Neural cell (in vitro differentiated cells): ENCODE data around the gene LRIG1. TPM values are rescaled to one million over a fixed set of nuclear protein-coding genes. Genes with fewer than 3 reads are reported as not detected.

ENCODE experiments used
- H2AFZ ChIP-seq: fragments of 200-600, 300-800 bp; sonication (generic), shearing (Covaris generic); 2 replicates; pipeline ENCODE4 v1.6.0; 2014; ENCODE audit warnings: low read depth, mild to moderate bottlenecking, antibody characterized with exemption, low read length, moderate library complexity
- H3F3A ChIP-seq: fragments of 200-600 bp; shearing (Covaris generic); 2 replicates; pipeline ENCODE4 v1.6.1; 2016; ENCODE audit warnings: mild to moderate bottlenecking, moderate library complexity, mixed read lengths, antibody characterized with exemption, low read length; ENCODE audit not compliant: insufficient read depth, poor library complexity, severe bottlenecking
- H3K27ac ChIP-seq: fragments of 200-600, 300-800 bp; sonication (generic), shearing (Covaris generic); 2 replicates; pipeline ENCODE4 v1.5.1; 2014; ENCODE audit warnings: mild to moderate bottlenecking, low read length, moderate library complexity
- H3K27me3 ChIP-seq: fragments of 300-800, 200-600 bp; sonication (generic), shearing (Covaris generic); 2 replicates; pipeline ENCODE4 v1.6.0; 2014; ENCODE audit warnings: mild to moderate bottlenecking, low read depth, low read length, moderate library complexity; ENCODE audit not compliant: insufficient read depth
- H3K36me3 ChIP-seq: fragments of 300-800, 200-600 bp; sonication (generic), shearing (Covaris generic); 2 replicates; pipeline ENCODE4 v1.5.1; 2014; ENCODE audit warnings: mild to moderate bottlenecking, antibody characterized with exemption, low read length, moderate library complexity; ENCODE audit not compliant: insufficient read depth
- H3K4me2 ChIP-seq: fragments of 300-800, 200-600 bp; sonication (generic), shearing (Covaris generic); 2 replicates; pipeline ENCODE4 v1.6.0; 2014; ENCODE audit warnings: mild to moderate bottlenecking, low read length
- H3K4me3 ChIP-seq: fragments of 300-800, 200-600 bp; sonication (generic), shearing (Covaris generic); 2 replicates; pipeline ENCODE4 v1.5.1; 2014; ENCODE audit warnings: mild to moderate bottlenecking, low read length, moderate library complexity
- H3K79me2 ChIP-seq: fragments of 200-600 bp; shearing (Covaris generic); replicated peaks from 2 replicates; pipeline ENCODE4 v1.6.0; 2014; ENCODE audit warnings: mild to moderate bottlenecking, low read length, moderate library complexity; ENCODE audit not compliant: insufficient read depth
- H3K9ac ChIP-seq: fragments of 300-800, 200-600 bp; sonication (generic), shearing (Covaris generic); 2 replicates; pipeline ENCODE4 v1.6.1; 2016; ENCODE audit warnings: mild to moderate bottlenecking, low read length, mixed read lengths
- H3K9me2 ChIP-seq: fragments of 200-600 bp; shearing (Covaris generic); 2 replicates; pipeline ENCODE4 v1.6.1; 2016; ENCODE audit warnings: mild to moderate bottlenecking, low read length, mixed read lengths; ENCODE audit not compliant: insufficient read depth
- H3K9me3 ChIP-seq: fragments of 200-600, 300-800 bp; sonication (generic), shearing (Covaris generic); 2 replicates; pipeline ENCODE4 v1.6.1; 2016; ENCODE audit warnings: mild to moderate bottlenecking, mixed run types, low read length, moderate library complexity, mixed read lengths
- H4K20me1 ChIP-seq: fragments of 200-600 bp; shearing (Covaris generic); 2 replicates; pipeline ENCODE4 v1.6.1; 2016; ENCODE audit warnings: mild to moderate bottlenecking, mixed run types; ENCODE audit not compliant: insufficient read depth
- CTCF ChIP-seq: fragments of 450-650 bp; IDR thresholded peaks from 2 replicates; pipeline ENCODE4 v1.5.1; 2014; ENCODE audit warnings: antibody characterized with exemption, mild to moderate bottlenecking, moderate library complexity; ENCODE audit not compliant: poor library complexity, severe bottlenecking
- EP300 ChIP-seq: fragments of 450-650 bp; conservative IDR thresholded peaks from 2 replicates; pipeline ENCODE4 v1.6.1; 2014; ENCODE audit warnings: antibody characterized with exemption, mild to moderate bottlenecking, moderate library complexity; ENCODE audit not compliant: poor library complexity, severe bottlenecking
- EZH2 ChIP-seq: fragments of 200-600, 300-800 bp; shearing (Covaris generic), sonication (generic); IDR thresholded peaks from 2 replicates; pipeline ENCODE4 v1.6.1; 2014; ENCODE audit warnings: antibody characterized with exemption, low read length, borderline replicate concordance, mild to moderate bottlenecking; ENCODE audit not compliant: insufficient read depth, poor library complexity, severe bottlenecking
- MXI1 ChIP-seq: fragments of 450-650 bp; conservative IDR thresholded peaks from 2 replicates; pipeline ENCODE4 v1.6.1; 2014; ENCODE audit warnings: antibody characterized with exemption, mild to moderate bottlenecking; ENCODE audit not compliant: poor library complexity, severe bottlenecking
- POLR2AphosphoS5 ChIP-seq: IDR thresholded peaks from 2 replicates; pipeline ENCODE4 v1.6.1; 2012
- RAD21 ChIP-seq: fragments of 450-650 bp; conservative IDR thresholded peaks from 2 replicates; pipeline ENCODE4 v1.6.1; 2014; ENCODE audit warnings: antibody characterized with exemption, mild to moderate bottlenecking, moderate library complexity
- REST ChIP-seq: IDR thresholded peaks from 2 replicates; pipeline ENCODE4 v1.6.1; 2012; ENCODE audit warnings: borderline replicate concordance
- SMC3 ChIP-seq: fragments of 450-650 bp; conservative IDR thresholded peaks from 2 replicates; pipeline ENCODE4 v1.6.1; 2014; ENCODE audit warnings: antibody characterized with exemption, mild to moderate bottlenecking, moderate library complexity; ENCODE audit not compliant: poor library complexity
- TAF1 ChIP-seq: IDR thresholded peaks from 2 replicates; pipeline ENCODE4 v1.6.1; 2012; ENCODE audit warnings: low read depth
- polyA plus RNA-seq: library from polyadenylated mRNA; depleted of rRNA; stranded (reverse); fragments of >200 nt; gene quantifications from 2 replicates; pipeline ENCODE4 v1.2.3, GENCODE V29; 2014

LRIG1 gene
- polyA plus RNA-seq, 1 donor from 2014 or later = 7.1 TPM

DNA sequence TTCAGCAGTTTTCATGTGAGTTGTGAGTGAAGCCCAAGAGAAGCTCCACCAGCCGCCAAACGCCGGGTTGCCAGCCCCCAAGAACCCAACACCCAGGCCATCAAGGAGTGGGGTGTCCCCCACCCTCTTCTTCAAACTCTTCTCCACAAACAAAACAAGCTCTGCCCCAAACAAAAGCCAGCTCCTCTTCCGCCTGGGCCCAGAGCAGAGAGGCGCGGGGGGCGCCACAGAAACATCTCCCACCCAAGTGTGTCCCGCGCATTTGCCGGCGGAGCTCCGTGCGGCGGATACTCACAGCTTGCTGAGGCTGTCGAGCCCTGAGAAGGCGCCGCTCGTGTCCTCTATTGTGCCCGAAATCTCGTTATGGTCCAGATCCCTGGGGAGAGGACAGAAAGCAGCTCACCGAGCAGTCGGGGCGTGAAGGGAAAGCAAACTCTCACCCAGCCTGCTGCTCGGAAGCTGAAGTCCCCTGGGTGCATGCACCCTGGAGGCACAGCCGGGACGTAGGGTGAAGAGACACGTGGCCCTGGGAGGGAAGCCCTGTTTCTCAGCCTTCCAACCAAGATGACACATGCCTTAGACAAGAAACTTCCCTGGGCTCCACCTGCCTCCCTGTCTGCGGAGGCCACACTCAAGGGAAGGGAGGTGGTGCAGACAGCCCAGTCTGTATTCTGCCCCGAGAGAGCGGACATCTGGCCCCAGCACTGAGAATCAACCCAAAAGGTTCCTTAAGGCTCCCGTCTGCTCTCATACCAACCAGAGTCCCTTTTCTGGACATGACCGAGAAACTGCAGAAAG, 95.7 kb downstream of the LRIG1 start:
- H3K9ac ChIP-seq = no peak overlapping the region
- H4K20me1 ChIP-seq = no peaks in the 10 kb centered on the region
- H3K4me3 ChIP-seq = no peak overlapping the region

DNA sequence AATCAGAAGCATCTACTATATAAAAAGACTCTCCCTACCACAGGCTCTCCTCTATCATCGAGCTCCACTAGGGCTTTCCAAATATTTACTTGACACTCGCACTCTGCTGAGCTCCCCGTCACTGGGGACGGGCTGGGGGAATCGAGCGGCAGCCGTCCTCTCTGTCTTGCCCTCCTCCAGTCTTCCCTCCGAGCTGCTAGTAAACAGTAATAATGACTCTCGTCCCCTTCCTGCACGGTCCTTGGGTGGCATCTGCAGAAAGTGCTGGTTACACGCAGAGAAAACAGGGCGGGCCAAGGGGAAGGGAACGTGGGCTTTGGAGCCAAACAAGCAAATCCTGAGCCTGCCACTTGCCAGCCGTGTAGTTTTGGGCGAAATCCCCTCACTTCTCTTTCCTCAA, 96.6 kb downstream of the LRIG1 start:
- Histone ChIP-seq H3K4me2 (no peak overlapping the region), H4K20me1 (no peaks in the 10 kb centered on the region), H2AFZ (no peak overlapping the region), H3K9me3 (no peaks in the 10 kb centered on the region), H3F3A (no peaks in the 10 kb centered on the region), H3K9ac (no peak overlapping the region), H3K4me3 (no peak overlapping the region), H3K27ac (no peak overlapping the region), H3K27me3 (no peaks in the 10 kb centered on the region), H3K36me3 (no peaks in the 10 kb centered on the region), H3K79me2 (no peaks in the 10 kb centered on the region), H3K9me2 (no peaks in the 10 kb centered on the region)
- TF ChIP-seq MXI1 (no peak), CTCF (no peak), TAF1 (no peak), RAD21 (no peak), EZH2 (no peak)

More for the DNA sequence above, 95.7 kb downstream of the LRIG1 start:
- Histone ChIP-seq H3K36me3 (no peaks in the 10 kb centered on the region), H3K27ac (no peak overlapping the region), H2AFZ (no peak overlapping the region), H3K9me2 (no peaks in the 10 kb centered on the region), H3F3A (no peaks in the 10 kb centered on the region), H3K9me3 (no peaks in the 10 kb centered on the region), H3K79me2 (no peaks in the 10 kb centered on the region), H3K4me2 (no peak overlapping the region), H3K27me3 (no peaks in the 10 kb centered on the region)
- TF ChIP-seq MXI1 (no peak), EZH2 (no peak), EP300 (no peak), SMC3 (no peak), REST (no peak), CTCF (no peak), POLR2AphosphoS5 (no peak), RAD21 (no peak), TAF1 (no peak)
